GM20000 (cell line): ENCODE measurements around the gene ZNF397.

Source experiments
- DNase-seq: peaks from one replicate; pipeline ENCODE4 v3.0.0; 2012; ENCODE audit warnings: low spot score
- TF ChIP-seq, protein P1 (sequence below): IDR thresholded peaks from 2 replicates; pipeline ENCODE4 v1.5.1; 2012; ENCODE audit warnings: mild to moderate bottlenecking, control low read depth; ENCODE audit errors: extremely low read depth, missing control alignments

ZNF397 gene

DNA sequence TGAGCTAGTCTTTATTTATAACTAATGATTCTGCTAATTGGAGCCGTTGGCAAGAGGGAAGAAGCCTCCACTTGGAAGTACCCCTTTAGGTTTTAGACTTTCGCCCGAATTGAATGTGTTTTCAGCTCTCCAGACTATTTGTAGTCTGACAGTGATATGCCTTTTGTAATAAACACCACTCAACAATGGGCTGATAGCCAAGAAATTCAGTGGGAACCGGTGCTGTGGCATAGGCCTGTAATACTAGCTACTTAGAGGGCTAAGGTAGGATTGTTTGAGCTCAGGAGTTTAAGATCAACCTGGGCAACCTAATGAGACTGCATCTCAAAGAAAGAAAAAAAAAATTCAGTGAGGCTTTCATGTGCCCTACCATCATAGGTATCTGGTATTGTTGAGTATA lies 62.8 kb downstream of the ZNF397 start:
- no peak for DNase-seq
- TF ChIP-seq, protein P1, sequence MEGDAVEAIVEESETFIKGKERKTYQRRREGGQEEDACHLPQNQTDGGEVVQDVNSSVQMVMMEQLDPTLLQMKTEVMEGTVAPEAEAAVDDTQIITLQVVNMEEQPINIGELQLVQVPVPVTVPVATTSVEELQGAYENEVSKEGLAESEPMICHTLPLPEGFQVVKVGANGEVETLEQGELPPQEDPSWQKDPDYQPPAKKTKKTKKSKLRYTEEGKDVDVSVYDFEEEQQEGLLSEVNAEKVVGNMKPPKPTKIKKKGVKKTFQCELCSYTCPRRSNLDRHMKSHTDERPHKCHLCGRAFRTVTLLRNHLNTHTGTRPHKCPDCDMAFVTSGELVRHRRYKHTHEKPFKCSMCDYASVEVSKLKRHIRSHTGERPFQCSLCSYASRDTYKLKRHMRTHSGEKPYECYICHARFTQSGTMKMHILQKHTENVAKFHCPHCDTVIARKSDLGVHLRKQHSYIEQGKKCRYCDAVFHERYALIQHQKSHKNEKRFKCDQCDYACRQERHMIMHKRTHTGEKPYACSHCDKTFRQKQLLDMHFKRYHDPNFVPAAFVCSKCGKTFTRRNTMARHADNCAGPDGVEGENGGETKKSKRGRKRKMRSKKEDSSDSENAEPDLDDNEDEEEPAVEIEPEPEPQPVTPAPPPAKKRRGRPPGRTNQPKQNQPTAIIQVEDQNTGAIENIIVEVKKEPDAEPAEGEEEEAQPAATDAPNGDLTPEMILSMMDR, result no peak

- no peak for DNase-seq
- TF ChIP-seq, protein P1, result no peak
Observed at GRCh38 chr18:35306588-35307250, 65.9 kb downstream of the ZNF397 start.
